ENCODE measurements around the gene CLNS1A.

CLNS1A gene

GRCh38 chr11:77617892-77618291, 19.7 kb downstream of the CLNS1A start:
- no peak for DNase-seq (ENCODE audit: extremely low read depth, low read depth)

GRCh38 chr11:77611921-77612320, 25.7 kb downstream of the CLNS1A start:
- no peak for DNase-seq (ENCODE audit: extremely low read depth, low read depth)
- TF ChIP-seq CTCF (IDR thresholded peaks at IDR 0.05; ENCODE audit: low read depth, low read length): no peak

More at GRCh38 chr11:77617892-77618291, 19.7 kb downstream of the CLNS1A start:
- TF ChIP-seq CTCF (IDR thresholded peaks at IDR 0.05; ENCODE audit: low read depth, low read length): no peak

GRCh38 chr11:77609234-77609633, 28.4 kb downstream of the CLNS1A start:
- no peak for TF ChIP-seq CTCF (IDR thresholded peaks at IDR 0.05; ENCODE audit: low read depth, low read length)
- no peak for DNase-seq (ENCODE audit: extremely low read depth, low read depth)

- DNase-seq (ENCODE audit: extremely low read depth, low read depth): no peak
- no peak for TF ChIP-seq CTCF (IDR thresholded peaks at IDR 0.05; ENCODE audit: low read depth, low read length)
Measured at GRCh38 chr11:77604281-77604680, 33.3 kb downstream of the CLNS1A start.

- DNase-seq (ENCODE audit: extremely low read depth, low read depth): peak; percentile 48
Measured at GRCh38 chr11:77602381-77603088, 35.1 kb downstream of the CLNS1A start.

GRCh38 chr11:77598195-77598594, 39.4 kb downstream of the CLNS1A start:
- no peak for DNase-seq (ENCODE audit: extremely low read depth, low read depth)
- TF ChIP-seq CTCF (IDR thresholded peaks at IDR 0.05; ENCODE audit: low read depth, low read length): no peak

More at GRCh38 chr11:77602381-77603088, 35.1 kb downstream of the CLNS1A start:
- TF ChIP-seq CTCF (IDR thresholded peaks at IDR 0.05; ENCODE audit: low read depth, low read length): no peak

- no peak for TF ChIP-seq CTCF (IDR thresholded peaks at IDR 0.05; ENCODE audit: low read depth, low read length)
- peak; percentile 63 for DNase-seq (ENCODE audit: extremely low read depth, low read depth)
Measured at GRCh38 chr11:77596626-77597025, 41.0 kb downstream of the CLNS1A start.
